ENCODE results near the gene DNAH9.

- TF ChIP-seq CTCF (IDR thresholded peaks at IDR 0.05 in 4 of 5, conservative IDR thresholded peaks at IDR 0.05 in 1 of 5) (no peak), POLR2A (IDR thresholded peaks at IDR 0.05) (no peak)
Observed at GRCh38 chr17:11668618-11669017, 70.3 kb downstream of the DNAH9 start.

Data from gastrocnemius medialis (tissue), 4 donors.